Measurements from ENCODE around the gene CFAP97D2. TPM values are rescaled to one million over a fixed set of nuclear protein-coding genes. Genes with fewer than 3 reads are reported as not detected.
"Not testable (repeated sequence)": the region's sequence is repeated elsewhere in the genome, so short reads cannot be mapped to it uniquely, and the experiment has no call there.

CFAP97D2 gene
- total RNA-seq, 4 donors from 2014 or later: not detected

- TF ChIP-seq CTCF (IDR thresholded peaks at IDR 0.05): no peak
- DNase-seq (ENCODE audit: low spot score) (no peak), ATAC-seq (ENCODE audit: low FRiP score) (no peak)
These were observed 34.3 kb upstream of the CFAP97D2 start for GRCh38 chr13:114144606-114145244.

DNA sequence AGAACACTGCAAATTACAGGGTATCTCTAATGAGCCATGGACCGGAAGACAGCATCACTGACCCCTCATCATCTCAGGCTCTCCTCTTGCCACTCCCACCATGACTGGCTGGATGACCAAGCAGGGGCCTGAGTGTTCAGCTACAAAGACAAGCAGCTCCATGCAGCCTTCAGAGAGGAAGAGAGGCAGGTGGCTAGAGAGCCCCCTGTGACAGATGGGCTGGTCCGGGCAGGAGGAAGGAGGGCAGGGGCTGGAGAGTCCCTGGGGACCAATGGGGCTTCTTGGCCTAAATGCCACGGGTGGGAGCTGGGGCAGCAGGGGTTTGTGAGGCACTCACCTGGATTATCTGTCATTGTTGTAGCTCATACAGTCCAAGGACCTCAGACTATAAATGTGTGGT is 33.8 kb upstream of the CFAP97D2 start:
- TF ChIP-seq CTCF (IDR thresholded peaks at IDR 0.05): no peak
- DNase-seq (ENCODE audit: low spot score): no peak
- ATAC-seq (ENCODE audit: low FRiP score): no peak

DNA sequence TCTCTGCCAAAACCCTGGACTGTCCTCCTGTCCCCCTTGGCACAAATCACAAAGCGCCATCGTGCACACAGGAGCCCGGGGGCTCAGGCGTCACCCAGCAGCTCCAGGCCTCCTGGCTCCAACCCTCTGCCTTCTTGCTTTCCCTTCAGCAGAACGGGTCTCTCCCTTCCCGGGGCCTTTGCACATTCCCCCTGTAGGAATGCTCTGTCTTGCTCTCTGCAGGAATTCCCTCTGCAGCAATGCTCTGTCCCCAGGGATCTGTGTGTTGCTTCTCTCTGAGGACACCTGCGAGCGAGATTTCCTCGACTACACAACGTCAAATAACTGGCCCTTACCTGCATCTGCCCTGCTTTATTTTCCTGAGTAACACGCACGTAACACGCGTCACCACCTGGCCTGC is 33.3 kb upstream of the CFAP97D2 start:
- TF ChIP-seq CTCF (IDR thresholded peaks at IDR 0.05): no peak
- ATAC-seq (ENCODE audit: low FRiP score): no peak
- DNase-seq (ENCODE audit: low spot score): no peak

DNA sequence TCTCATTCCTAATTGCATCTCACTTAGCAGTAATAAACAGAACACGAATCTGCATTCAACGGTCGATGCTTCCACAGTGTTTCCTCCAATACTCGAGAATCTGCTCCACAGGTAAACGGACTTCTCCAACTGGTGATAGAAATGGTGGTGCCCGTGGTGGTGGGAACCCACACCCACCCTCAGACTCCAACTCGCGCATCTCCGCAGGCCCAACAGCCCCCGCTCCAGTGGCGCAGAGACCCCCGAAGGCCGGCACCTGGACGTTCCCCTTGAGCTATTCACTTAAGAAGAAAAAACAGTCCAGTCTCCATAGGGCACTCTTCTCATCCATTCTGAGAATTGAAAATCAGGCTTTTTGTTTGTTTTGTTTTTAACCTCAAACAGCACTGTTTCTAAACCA is 32.9 kb upstream of the CFAP97D2 start:
- no peak for ATAC-seq (ENCODE audit: low FRiP score)
- no peak for DNase-seq (ENCODE audit: low spot score)
- no peak for TF ChIP-seq CTCF (IDR thresholded peaks at IDR 0.05)

DNA sequence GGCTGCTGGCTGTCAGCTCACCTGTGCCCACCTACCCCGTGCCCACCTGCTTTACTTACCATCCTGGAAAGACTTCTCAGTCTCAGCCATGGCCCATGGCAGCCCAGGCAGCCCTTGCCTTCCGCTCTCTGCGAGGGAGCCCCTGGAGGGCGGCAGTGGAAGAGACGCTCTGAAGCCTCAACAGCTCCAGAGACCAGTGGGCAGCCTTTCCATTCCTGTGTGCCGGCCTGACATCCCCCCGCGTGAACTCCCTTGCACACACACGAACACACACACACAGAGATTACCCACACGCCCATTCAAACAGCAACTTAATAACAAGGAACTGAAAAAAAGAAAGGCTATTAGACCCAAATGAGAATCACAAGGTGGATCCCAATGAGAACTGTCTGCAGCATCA is 32.4 kb upstream of the CFAP97D2 start:
- no peak for ATAC-seq (ENCODE audit: low FRiP score)
- no peak for TF ChIP-seq CTCF (IDR thresholded peaks at IDR 0.05)
- no peak for DNase-seq (ENCODE audit: low spot score)

- no peak for TF ChIP-seq CTCF (IDR thresholded peaks at IDR 0.05)
- DNase-seq (ENCODE audit: low spot score) (no peak), ATAC-seq (ENCODE audit: low FRiP score) (no peak)
These were observed 31.1 kb upstream of the CFAP97D2 start for GRCh38 chr13:114147803-114148520.

DNA sequence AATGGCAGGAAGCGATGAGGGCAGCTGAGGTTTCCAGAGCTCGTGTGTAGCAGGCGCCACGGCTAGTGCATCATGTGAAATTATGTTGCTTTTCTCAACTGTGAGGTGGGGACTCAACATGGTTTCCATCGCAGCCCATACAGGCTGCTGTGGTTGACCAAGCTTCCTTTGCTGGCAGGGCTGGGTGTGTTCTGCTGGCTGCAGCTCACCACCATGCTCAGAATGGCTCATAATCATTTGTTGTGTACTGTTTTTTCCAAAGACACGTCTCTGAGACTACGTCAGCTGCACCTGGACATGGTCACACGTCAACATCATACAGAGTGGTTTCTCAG is 30.6 kb upstream of the CFAP97D2 start:
- TF ChIP-seq CTCF (IDR thresholded peaks at IDR 0.05): no peak
- no peak for ATAC-seq (ENCODE audit: low FRiP score)

GRCh38 chr13:114148886-114149285 is 30.2 kb upstream of the CFAP97D2 start:
- ATAC-seq (ENCODE audit: low FRiP score); DNase-seq (ENCODE audit: low spot score): not testable (repeated sequence)

More for the DNA sequence above, 30.6 kb upstream of the CFAP97D2 start:
- DNase-seq (ENCODE audit: low spot score): no peak
